Measurements from ENCODE around the gene PGM3.
"Not testable (repeated sequence)": the region's sequence is repeated elsewhere in the genome, so short reads cannot be mapped to it uniquely, and the experiment has no call there.

PGM3 gene

DNA sequence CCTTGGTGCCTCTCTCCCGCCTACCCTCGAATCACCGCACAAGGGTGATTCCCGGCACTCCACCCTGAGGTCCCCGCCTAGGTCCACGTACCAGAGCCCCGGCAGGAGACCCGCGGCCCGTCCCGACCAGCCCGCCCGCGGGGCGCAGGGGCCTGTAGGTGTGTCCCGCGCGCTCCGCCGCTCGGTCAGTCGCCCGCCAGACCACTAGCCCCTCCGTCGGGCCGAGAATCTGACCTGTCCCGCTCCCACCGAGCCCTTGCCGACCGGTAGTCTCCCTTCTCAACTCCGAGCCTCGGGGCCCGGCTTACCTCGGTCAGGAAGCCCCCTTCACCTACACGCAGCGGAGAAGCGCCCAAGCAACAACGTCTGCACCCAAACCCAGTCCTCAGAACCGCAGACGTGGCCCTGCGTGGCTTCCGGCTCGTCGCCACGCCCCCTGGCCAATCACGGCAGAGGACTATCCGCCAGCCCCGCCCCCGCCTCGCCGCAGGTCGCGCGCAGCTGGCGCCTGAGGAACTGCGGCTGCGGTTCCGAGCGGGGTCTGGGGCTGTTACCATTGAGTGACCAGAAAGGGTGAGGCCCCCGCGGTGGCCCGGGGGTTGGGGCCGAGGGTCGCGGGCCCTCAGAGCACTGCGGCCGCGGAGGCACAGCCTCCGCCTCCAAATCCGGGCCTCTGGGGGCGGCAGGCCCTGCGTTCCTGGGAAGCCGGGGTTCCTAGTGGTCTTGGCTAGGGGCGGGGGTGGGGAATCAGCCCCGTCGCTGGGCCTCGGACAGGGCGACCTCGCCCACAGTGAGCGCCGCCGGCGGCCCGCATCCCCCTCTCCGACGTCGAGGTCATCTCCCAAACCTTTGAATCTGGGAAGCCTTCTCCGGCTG is at the start of gene PGM3, which contains the start of gene RWDD2A:
TSS of gene PGM3 (minus strand) at position 395 of the 876 bp plus-strand sequence. CDS start 2,253 bp downstream, outside the sequence.
TSS of gene RWDD2A (plus strand) at position 487 of the 876 bp plus-strand sequence. CDS start 1,095 bp downstream, outside the sequence.
- peak; percentile 90 to 93 for DNase-seq

DNA sequence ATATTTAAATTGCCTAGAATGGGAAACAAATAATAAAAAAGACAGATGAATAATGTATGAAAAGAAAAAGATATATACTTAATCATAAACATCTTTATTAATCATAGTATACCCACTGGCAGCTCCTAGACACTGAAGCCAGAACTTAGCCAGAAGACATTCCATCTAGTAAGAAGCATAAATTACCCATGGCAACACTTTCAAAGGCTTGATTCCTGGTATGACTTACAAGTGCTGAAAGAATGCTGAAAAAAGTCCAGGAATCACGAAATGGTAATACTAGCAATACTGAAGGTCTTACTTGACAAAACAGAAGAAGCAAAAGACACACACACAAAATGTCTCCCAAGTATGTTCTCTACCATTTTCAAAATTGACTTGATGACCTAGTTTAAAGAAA is 38.1 kb upstream of the PGM3 start:
- DNase-seq = no peak

- DNase-seq = no peak
Measured at GRCh38 chr6:83226517-83226916, 33.5 kb upstream of the PGM3 start.

DNA sequence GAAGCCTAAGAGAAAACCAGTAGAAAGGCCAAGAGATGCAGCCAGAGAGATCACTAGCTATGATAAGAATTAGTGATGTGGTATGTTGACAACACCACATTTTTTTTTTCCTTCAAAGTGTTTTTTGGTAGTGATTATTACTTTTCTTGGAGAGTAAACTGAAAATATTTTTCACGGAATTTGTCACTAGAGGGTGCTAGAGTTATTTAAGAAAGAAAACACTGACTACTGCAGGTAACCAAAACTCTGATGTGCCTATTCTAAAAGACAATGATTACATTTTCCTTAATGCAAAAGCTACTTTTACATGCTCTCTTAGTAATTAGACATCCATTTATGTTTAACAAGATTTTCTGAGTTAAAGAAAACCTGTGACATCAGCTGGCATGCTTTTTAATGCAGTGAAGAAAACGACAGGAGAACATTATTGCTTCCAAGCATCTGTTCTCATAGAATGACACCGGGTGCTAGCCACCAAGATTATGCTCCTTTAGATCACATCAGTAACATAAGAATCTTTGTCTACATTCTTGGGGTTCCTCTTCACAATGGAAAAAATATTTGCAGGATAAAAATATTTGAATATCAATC is 28.9 kb upstream of the PGM3 start:
- no peak for DNase-seq

DNA sequence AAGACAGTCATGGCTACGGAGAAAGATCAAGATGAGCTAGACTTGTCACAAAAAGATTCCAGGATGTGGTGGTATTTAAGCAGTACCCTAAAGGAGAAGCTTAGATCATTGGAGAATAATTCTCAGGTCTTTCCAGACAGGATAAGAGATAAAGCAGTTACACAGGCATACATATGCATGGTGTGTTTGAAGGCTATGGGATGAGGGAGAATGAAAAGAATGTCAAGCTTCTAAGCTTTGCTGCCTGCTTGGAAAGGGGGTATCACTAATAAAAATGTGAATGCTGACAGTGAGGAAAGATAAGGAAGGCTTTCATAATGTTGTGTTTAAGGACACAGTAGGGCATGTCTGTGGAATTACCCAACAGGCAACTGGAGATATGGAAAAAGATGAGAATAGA is 28.2 kb upstream of the PGM3 start:
- no peak for DNase-seq

- no peak for DNase-seq
Measured at GRCh38 chr6:83220121-83220520, 27.1 kb upstream of the PGM3 start.

DNA sequence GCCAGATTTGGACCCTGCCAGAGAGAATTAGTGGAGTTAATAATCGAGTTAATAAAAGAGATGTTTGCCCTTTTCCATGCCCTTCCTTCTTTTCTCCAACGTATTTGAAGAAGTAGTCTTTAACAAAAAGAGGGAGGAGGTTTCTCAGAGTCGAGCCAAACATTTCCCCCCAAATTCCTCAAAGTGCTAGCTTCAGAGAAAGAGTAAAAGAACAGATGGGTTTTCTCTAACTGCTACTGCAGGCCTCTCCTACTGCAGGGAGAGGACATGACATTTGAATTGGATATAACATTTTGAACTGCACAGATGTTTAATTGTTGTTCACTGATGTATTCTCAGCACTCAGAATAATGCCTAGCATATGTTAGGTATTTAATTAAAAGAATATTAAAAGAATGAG is 25.6 kb upstream of the PGM3 start:
- no peak for DNase-seq

- no peak for DNase-seq
Measured at GRCh38 chr6:83216806-83217205, 23.7 kb upstream of the PGM3 start.

- peak; percentile 55 to 64 for DNase-seq
Measured at GRCh38 chr6:83215131-83216047, 22.3 kb upstream of the PGM3 start.

GRCh38 chr6:83202031-83202430 is 9.0 kb upstream of the PGM3 start:
- DNase-seq = no peak

- DNase-seq = no peak
Measured at GRCh38 chr6:83199863-83200225, 6.8 kb upstream of the PGM3 start.

GRCh38 chr6:83199173-83199862 is 6.3 kb upstream of the PGM3 start:
- no peak for DNase-seq

- no peak for DNase-seq
Measured at GRCh38 chr6:83198486-83199172, 5.6 kb upstream of the PGM3 start.

GRCh38 chr6:83193747-83194566 is 892 bp upstream of the PGM3 start:
- peak; percentile 35 for DNase-seq

DNA sequence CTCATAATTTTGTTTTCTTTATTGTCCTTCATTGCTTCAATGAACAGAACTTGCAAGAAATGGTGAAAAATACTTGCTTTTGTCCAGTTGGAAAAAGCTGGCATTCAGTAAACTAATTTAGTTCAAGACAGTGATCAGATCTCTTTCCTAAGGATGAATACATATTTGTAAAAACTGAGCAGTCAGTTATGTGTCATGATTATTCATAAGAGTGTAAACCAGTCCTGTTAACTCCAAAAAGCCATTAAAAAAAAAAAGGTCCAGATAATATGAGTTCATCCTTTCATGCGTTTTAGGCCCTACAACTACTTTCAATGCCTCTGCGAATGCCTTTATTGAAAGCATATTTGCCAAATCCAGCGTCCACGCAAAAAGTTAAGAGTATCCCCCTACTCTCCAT is 609 bp downstream of the PGM3 start:
- no peak for DNase-seq

DNA sequence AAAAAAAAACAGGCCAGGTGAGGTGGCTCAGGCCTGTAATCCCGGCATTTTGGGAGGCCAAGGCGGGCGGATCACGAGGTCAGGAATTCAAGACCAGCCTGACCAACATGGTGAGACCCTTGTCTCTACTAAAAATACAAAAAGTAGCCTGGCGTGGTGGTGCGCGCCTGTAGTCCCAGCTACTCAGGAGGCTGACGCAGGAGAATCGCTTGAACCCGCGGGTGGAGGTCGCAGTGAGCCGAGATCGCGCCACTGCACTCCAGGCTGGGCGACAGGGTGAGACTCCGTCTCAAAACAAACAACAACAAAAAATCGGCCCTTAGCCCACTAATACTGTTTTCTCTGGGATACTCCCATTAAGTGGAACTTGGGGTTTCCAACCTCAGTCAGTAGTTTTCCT is 1.1 kb downstream of the PGM3 start:
- not testable (repeated sequence) for DNase-seq

DNA sequence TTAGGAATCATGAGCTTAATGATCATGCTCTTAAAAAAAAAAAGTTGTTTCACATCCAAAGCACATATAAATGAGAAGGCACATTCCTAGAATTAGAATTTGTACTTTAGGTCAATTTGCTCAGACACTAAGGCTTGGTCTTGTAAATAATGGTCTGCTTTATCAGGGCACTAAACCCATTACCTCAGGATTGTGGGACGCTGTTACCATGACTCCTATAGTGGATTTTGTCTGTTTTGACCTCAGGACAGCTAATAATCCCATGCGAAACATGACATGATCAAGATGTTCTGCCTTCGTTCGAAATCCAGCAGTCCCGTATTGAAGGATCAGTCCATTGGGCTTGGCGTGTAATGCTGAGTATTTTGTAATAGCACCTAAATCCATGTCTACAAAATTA is 2.4 kb downstream of the PGM3 start:
- DNase-seq = no peak

- DNase-seq = no peak
Measured at GRCh38 chr6:83188501-83188900, 4.6 kb downstream of the PGM3 start.

DNA sequence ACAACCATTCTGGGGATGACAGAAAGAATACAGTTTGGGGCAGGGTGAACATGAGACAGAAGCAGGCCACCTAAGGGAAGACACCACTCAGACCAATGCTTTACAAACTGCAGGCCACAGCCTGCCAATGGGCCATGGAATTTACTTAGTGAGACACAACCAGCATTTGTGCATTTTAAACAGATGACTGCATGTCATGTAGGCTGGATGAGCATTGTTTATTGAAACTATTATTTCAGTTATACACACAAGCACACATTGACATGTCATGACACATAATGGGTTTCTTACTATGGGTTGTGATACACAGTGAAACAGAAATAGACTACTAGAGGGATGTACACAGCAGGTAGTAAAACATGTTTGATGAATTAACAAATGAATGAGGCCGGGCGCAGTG is 8.0 kb downstream of the PGM3 start:
- DNase-seq = no peak

DNA sequence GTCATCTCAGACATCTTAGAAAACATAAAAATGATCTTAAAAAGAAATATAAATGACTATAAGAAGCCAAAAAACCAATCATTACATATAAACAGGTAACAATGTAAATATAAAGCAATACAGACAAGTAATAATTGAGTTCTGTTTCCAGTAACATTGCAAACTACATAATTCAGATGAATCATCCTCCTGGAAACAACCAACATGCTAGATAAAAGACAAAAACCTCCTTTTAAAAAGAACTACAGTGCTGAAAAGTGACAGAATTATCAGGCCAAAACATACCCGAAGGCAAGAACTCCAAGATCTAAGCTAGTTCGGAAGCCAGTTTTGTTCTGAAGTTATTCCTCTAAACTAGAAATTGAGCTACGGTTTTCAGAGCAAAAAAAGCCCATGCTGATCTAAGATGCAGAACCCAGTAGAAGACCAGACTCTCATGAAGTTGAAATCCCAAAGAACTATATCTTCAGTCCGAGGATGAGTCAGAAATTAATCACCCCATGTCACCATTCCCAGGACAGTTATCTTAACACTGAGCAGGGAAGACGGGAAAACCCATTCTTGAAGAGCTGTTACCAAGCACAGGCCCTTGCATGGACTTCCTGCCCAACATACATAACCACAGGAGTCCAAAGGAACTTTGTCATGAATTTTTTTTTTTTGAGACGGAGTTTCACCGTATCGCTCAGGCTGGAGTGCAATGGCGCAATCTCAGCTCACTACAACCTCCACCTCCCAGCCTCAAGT is 9.8 kb downstream of the PGM3 start:
- no peak for DNase-seq

Measured in activated T-cell treated with anti-CD3 and anti-CD28 coated beads, Interleukin-2, amount 50 U/mL, for 48 hours (primary cell).